Left kidney (tissue), 8 donors: ENCODE data around the gene DNAI4. TPM values are rescaled to one million over a fixed set of nuclear protein-coding genes. Genes with fewer than 3 reads are reported as not detected.
"Not testable (repeated sequence)": the region's sequence is repeated elsewhere in the genome, so short reads cannot be mapped to it uniquely, and the experiment has no call there.

Experiments used
- DNase-seq: peaks from one replicate; pipeline ENCODE4 v3.0.0-alpha.2; 2013
- long read RNA-seq, 8 donors: transcript quantifications; one replicate each; lab custom pipeline, GENCODE V29; 2026
- polyA plus RNA-seq: library from polyadenylated mRNA; unstranded; fragments of 120-200 nt; gene quantifications from one replicate; pipeline ENCODE4 v1.2.1, GENCODE V29; 2013; ENCODE audit not compliant: insufficient read length

Gene DNAI4
- polyA plus RNA-seq = 18.4 TPM
- long read RNA-seq, donor 1, partial matches to known transcripts = 12 of 15 reads
- long read RNA-seq, donor 1, other reads (novel, unspliced or antisense) = 0 of 15 reads
- long read RNA-seq, donor 2, partial matches to known transcripts = 70 of 71 reads
- long read RNA-seq, donor 2, other reads (novel, unspliced or antisense) = 0 of 71 reads
- long read RNA-seq, donor 3, partial matches to known transcripts = 48 of 49 reads
- long read RNA-seq, donor 3, other reads (novel, unspliced or antisense) = 0 of 49 reads
- long read RNA-seq, donor 4 = 0 reads
- long read RNA-seq, donor 5, partial matches to known transcripts = 0 of 3 reads
- long read RNA-seq, donor 5, other reads (novel, unspliced or antisense) = 0 of 3 reads
- long read RNA-seq, donor 6, partial matches to known transcripts = 0 of 2 reads
- long read RNA-seq, donor 6, other reads (novel, unspliced or antisense) = 0 of 2 reads
- long read RNA-seq, donor 7, partial matches to known transcripts = 0 of 3 reads
- long read RNA-seq, donor 7, other reads (novel, unspliced or antisense) = 0 of 3 reads
- long read RNA-seq, donor 8 = 0 reads

- peak; percentile 98 for DNase-seq
Measured at GRCh38 chr1:66924756-66925557, at the start of gene DNAI4, which contains the start of gene MIER1. Gene DNAI4, minus strand, starts transcription at chr1:66924856. Its CDS starts 25 bp downstream, at chr1:66924831. Gene MIER1, plus strand, starts transcription at chr1:66924990. Its CDS starts 39 bp downstream, at chr1:66925029.

- DNase-seq = no peak
Measured at GRCh38 chr1:66968574-66968973, 43.9 kb upstream of the DNAI4 start.

GRCh38 chr1:66966188-66966873 is 41.7 kb upstream of the DNAI4 start:
- DNase-seq = not testable (repeated sequence)

GRCh38 chr1:66957938-66958337 is 33.3 kb upstream of the DNAI4 start:
- DNase-seq = no peak

GRCh38 chr1:66954208-66954607 is 29.6 kb upstream of the DNAI4 start:
- no peak for DNase-seq

- no peak for DNase-seq
Measured at GRCh38 chr1:66951513-66951912, 26.9 kb upstream of the DNAI4 start.

GRCh38 chr1:66947267-66947666 is 22.6 kb upstream of the DNAI4 start:
- no peak for DNase-seq

GRCh38 chr1:66945316-66945715 is 20.7 kb upstream of the DNAI4 start:
- no peak for DNase-seq

GRCh38 chr1:66944330-66945274 is 19.9 kb upstream of the DNAI4 start:
- no peak for DNase-seq

- no peak for DNase-seq
Measured at GRCh38 chr1:66943361-66943969, 18.8 kb upstream of the DNAI4 start.

GRCh38 chr1:66940981-66941380 is 16.3 kb upstream of the DNAI4 start:
- no peak for DNase-seq

GRCh38 chr1:66938613-66939012 is 14.0 kb upstream of the DNAI4 start:
- DNase-seq = no peak

GRCh38 chr1:66937529-66938234 is 13.0 kb upstream of the DNAI4 start:
- no peak for DNase-seq

GRCh38 chr1:66933887-66934700 is 9.4 kb upstream of the DNAI4 start:
- DNase-seq = no peak

GRCh38 chr1:66932291-66932690 is 7.6 kb upstream of the DNAI4 start:
- DNase-seq = no peak

GRCh38 chr1:66931590-66931989 is 6.9 kb upstream of the DNAI4 start:
- no peak for DNase-seq

GRCh38 chr1:66930823-66931174 is 6.1 kb upstream of the DNAI4 start:
- DNase-seq = no peak

- peak; percentile 93 for DNase-seq
Measured at GRCh38 chr1:66929999-66930822, 5.6 kb upstream of the DNAI4 start.
